ENCODE data around the gene NFXL1.

- TF ChIP-seq, protein P1, sequence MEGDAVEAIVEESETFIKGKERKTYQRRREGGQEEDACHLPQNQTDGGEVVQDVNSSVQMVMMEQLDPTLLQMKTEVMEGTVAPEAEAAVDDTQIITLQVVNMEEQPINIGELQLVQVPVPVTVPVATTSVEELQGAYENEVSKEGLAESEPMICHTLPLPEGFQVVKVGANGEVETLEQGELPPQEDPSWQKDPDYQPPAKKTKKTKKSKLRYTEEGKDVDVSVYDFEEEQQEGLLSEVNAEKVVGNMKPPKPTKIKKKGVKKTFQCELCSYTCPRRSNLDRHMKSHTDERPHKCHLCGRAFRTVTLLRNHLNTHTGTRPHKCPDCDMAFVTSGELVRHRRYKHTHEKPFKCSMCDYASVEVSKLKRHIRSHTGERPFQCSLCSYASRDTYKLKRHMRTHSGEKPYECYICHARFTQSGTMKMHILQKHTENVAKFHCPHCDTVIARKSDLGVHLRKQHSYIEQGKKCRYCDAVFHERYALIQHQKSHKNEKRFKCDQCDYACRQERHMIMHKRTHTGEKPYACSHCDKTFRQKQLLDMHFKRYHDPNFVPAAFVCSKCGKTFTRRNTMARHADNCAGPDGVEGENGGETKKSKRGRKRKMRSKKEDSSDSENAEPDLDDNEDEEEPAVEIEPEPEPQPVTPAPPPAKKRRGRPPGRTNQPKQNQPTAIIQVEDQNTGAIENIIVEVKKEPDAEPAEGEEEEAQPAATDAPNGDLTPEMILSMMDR (conservative IDR thresholded peaks at IDR 0.05; ENCODE audit: low read length): no peak
- TF ChIP-seq EZH2phosphoT487 (IDR thresholded peaks at IDR 0.05; ENCODE audit: borderline replicate concordance): no peak
Measured at GRCh38 chr4:47914220-47914925, at the start of gene NFXL1.

Measured in Loucy (cell line).